ENCODE results near the gene LRCH1.
A peak's percentile ranks its signal among the peaks of the same experiment; 100 is the strongest.
"Not testable (repeated sequence)": the region's sequence is repeated elsewhere in the genome, so short reads cannot be mapped to it uniquely, and the experiment has no call there.

The LRCH1 gene, protein sequence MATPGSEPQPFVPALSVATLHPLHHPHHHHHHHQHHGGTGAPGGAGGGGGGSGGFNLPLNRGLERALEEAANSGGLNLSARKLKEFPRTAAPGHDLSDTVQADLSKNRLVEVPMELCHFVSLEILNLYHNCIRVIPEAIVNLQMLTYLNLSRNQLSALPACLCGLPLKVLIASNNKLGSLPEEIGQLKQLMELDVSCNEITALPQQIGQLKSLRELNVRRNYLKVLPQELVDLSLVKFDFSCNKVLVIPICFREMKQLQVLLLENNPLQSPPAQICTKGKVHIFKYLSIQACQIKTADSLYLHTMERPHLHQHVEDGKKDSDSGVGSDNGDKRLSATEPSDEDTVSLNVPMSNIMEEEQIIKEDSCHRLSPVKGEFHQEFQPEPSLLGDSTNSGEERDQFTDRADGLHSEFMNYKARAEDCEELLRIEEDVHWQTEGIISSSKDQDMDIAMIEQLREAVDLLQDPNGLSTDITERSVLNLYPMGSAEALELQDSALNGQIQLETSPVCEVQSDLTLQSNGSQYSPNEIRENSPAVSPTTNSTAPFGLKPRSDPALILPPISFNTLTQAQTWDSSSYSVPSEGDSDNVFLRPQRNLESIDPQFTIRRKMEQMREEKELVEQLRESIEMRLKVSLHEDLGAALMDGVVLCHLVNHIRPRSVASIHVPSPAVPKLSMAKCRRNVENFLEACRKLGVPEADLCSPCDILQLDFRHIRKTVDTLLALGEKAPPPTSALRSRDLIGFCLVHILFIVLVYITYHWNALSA

DNA sequence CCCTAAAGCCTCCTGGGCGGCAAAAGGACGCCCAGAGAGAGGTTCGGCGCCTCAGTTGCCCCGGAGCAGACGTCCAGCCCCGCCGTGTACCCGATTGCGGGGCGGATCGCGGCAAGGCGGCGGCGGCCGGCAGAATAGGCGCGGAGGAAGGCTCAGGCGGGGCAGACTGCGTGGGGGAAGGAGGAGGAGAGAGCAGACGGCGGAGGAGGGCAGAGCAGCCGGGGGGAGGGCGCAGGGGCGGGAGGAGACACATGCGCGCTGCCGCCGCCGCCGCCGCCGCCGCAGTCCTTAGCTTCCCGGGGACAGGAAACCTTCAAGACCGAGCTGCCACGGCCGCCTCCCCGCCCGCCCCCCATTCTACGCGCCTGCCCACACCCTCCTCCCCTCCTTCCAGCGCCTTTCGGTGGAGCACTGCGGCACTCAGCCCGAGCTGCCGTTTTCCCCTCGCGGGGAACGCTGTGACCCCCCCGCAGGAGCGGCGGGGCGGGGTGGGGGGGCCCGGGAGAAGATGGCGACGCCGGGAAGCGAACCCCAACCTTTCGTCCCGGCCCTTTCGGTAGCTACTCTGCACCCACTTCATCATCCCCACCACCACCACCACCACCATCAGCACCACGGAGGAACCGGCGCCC is at the start of gene LRCH1:
TSS of gene LRCH1 (plus strand) at position 282 of the 632 bp plus-strand sequence. CDS start at position 509, 227 bp downstream.
- peak; percentile 31 for DNase-seq

DNA sequence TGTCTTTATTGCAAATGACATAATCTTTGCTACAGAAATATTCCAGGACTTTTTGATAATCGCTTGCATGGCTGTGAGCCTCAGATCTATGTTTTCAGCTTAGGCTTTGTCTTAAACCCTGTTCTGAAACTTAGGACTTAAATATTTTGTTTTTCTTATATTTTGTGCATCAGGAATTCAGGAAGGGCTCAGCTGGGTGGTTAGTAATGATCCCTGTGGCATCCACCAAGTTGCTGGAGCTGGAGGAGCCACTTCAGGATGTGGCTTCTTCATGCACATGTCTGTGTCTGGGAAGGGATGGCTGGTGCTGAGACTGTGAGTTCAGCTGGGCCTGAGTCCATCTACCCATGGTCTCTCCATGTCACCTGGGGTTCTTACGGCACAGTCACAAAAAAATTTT is 48.9 kb upstream of the LRCH1 start:
- DNase-seq, result no peak

DNA sequence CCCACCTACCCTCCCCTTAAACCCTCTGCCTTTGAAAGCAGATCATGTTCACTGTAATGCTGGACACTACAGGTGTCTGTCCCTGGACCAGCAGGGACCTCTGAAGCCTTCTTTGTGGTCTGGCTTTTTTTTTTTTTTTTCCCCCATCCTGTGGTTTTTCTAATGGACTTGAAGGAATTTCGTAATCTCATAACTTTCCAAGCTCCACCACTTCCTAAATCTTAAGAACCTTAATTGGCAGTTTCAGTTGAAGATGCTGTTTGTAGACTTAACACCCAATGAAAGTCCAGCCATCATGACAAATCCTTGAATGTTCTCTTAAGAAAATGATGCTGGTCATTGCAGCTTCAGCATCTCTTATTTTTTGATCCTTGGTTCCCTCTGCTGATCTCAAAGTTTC is 45.0 kb upstream of the LRCH1 start:
- no peak for DNase-seq

DNA sequence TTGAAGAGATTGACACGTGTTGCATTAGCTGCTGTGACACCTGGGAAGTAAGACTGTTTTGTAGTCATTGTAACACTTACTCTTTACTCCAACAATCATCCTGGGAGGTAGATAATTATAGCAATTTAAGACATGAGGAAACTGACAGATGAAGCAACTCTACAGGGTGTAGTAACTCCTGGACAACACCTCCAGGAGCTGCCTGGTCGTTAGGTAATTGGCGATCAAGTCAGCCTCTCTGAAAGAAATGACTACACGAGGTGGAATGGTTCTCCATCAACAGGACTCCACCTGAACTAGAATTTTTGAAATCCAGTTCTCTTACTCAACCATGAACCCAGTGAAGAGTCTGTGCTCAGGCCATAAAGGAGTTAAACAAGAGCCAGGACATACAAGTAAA is 43.0 kb upstream of the LRCH1 start:
- DNase-seq, result no peak

DNA sequence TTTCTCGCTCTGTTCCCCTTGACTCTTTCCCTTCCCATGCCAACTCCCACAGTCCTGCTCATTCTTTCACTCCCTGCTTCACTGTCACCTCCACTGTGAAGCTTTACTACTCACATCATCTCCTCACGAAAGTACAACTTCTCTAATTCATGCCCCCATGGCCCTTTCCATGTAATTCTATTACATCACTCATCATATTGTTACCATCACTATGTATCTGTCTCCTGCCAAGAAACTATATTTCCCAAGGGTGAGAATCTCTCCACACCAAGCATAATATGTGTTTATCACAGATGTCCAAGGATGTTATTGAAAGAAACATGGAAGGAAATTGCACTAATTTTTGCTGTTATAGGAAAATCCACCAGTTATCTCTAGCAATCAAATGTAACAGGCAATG is 37.2 kb upstream of the LRCH1 start:
- no peak for DNase-seq

DNA sequence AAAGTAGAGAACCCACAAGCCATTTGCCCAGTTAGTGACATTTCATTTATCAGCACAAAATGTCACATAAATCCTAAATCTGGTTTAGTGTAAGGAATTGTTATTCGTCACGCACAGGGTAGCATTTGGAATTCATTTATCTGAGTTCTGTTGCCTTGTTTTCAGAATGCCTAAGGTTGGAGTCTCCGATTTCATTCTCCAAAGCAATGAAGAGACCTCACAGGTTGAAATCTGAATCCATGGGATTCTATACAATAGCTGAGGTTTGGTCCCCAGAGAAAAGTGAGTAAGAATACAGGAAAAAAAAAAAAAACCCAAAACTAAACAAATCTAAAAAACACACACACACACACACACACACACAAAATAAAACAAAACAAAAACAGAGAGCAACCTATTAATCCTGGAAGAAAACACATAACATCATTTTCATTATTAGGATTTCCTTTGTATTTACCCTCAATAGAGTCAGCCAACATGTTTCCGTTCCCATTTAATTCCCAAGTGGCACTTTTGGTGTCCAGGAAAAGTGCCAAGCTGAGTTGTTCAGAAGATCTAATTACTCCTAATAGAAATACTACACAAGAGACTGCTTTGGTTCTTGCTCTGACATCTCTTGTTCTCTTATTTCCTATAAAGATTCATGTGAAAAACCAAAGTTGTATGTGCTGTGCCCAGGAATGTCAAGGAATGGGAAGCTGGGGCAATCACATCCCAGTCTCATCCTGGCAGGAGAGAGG is 36.2 kb upstream of the LRCH1 start:
- no peak for DNase-seq

DNA sequence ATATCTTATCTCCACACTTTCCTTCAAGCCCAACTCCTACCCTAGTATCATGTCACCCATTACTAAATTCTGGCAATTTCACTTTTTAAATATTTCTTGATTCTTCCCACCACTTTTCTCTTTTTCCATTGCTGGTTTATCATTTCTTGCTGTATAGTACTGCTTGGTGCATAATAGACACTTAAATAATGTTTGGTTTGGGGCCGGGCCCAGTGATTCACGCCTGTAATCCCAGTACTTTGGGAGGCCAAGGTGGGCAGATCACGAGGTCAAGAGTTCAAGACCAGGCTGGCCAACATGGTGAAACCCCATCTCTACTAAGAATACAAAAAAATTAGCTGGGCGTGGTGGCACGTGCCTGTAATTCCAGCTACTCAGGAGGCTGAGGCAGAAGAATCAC is 35.2 kb upstream of the LRCH1 start:
- DNase-seq, result not testable (repeated sequence)

DNA sequence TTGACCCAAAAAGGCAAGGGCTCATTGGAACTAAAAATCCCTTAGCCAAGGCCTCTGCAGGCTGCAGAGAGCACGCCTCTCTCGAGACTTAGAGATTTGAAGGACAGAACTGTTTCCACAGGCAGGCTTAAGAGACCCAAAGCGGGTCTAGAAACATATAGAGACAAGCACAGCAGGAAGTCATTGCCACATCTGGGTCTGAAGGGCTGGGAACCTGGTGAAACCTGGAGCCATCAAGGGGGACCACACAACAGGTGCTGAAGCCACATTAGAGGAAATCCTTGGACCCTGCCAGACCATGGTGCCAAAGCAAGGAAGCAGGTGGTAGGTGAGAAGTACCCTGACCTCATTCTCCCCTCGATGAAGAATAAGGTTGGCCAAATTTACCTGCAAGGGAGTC is 33.8 kb upstream of the LRCH1 start:
- no peak for DNase-seq

DNA sequence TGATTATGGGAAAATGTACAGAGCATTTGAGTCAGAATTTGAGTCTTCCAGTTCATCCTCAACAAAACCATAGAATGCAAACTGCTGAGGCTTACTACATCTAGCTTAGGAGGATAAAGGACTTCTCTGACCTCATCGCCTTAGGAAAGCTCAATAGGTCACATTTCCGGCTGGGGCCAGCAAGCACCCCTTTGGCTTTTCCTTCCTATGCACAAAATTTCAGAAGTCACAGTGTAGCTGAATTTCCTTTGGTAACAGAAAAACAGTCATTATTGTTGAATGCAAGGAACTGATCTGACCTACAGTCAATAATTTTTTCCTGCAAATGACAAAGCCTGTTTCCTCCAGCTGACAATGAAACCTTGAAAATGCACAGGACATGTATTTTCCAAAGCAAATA is 32.8 kb upstream of the LRCH1 start:
- DNase-seq, result no peak

DNA sequence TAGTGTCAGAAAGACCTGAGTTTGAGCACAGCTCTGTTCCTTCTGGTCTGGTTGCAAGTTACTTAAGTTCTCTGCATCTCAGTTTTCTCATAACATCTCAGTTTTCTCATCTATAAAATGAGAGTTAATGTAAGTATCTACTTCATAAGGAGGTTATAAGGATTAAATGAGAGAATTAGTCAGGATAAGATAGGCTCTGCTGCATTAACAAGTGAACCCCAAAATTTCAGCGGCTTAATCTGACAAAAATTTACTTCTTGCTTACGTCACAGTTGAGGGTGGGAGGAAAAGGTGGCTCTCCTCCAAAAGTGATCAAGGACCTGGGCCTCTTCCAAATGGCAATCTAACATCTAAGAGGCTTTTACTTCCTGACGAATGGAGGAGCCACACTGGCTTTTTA is 31.5 kb upstream of the LRCH1 start:
- no peak for DNase-seq

DNA sequence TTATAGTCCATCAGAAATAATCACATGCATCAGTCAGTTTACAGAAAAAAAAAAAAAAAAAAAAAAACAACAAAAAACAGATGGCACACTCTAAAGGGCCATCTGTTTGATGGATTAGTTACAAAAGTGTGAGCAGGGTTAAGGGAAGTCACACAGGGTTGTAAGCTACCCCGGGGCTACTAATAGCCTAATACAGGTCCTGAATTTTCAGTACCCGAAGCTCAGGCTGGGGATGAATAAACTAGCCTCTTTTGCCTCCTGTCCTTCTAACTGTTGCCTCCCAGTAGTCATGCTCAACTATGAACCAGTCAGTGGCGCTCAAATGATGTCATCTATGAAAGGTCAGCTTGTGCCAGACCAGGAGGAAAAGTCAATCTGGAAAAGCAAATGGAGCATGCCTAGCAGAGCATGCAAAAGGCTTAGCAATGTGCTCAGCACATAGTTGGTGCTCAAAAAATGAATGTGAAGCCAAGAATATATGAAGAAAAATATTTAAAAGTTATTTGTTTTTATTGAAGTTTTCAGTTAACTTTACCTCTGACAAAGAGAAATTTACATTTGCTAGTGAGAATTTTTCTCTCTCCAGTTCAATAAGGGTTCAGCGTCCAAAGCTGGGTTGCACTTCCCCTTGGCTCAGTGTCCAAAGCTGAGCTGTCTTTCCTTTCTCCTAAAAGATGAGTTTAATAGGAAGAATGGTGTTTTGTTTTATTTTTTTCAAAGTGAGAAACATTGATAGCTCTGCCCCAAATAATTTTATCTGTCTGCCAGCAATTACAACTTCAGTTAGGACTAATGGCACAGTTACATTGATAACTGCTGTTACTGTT is 30.8 kb upstream of the LRCH1 start:
- DNase-seq, result no peak

DNA sequence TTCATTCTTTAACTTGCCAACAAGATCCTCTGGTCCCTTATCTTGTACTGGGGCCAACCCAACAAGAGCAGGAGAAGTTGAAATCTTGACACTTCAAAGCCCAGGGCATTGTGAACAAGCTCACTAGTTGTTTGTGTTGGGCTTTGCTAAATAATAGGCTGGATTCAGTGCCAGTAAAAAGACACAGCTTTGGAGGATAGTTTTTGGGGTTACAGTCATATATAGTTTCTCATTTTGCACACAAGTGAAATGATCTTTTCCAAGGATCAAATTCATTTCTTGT is 30.3 kb upstream of the LRCH1 start:
- no peak for DNase-seq

DNA sequence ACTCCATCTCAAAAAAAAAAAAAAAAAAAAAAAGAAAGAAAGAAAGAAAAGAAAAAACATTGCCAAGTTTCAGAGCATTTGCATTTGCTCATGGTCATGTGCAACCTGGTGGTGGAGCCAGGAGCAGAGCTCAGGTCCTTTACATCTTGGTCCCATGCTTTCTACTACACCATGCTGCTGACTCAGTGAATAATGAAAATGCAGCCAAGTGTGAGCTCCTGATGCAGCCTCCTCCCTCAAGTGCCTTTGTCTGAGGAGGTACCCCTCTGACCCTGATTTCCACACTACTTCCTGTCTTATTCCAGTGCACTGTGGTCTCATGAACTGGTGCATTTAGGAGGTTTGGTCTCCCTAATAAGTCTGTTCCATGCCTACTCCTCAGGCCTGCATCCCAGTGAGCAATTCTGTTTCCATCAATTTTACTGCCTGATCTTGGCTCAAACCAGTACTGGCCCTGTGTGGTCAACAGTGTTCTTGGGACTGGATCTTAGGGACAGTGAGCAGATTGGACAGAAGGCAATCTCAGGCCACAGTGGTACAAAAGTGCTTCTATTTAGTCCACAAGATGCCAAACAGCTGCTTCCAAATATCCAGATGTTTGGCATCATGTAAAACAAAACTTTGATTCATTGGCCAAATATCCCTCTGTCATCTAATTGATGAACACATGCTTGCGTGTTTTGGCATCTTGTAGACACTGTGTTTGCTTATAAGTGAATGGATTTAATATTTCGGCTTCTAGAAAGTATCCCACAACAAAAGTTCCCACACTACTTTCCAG is 28.8 kb upstream of the LRCH1 start:
- no peak for DNase-seq

DNA sequence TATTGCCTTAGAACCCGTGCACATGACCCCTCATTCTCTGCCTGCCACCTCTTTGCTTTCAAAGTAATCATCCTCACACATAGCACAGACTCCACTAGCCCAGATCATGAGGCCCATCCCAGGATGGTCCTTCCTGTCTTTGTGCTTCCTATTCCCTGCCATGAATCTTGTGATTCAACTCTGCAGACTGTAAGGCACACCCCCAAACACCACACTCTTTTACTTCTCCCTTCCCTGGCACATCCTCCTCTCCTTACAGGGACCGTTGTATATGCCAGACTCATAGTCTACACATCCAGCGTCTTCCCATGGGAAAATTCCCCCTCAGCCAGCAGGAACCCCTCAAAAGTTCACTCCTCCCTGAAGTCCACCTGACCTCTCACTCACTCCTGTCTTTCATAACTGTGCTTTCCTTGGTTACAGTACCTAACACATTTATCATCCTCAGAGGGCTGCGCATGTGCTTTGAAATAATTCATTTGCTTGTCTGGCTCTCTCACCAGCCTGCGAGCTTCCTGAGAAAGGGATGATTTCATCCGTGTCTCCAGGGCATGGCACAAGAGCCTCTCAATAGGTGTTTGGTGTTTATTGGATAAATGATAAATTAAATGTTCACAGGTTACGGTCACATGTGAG is 26.8 kb upstream of the LRCH1 start:
- DNase-seq, result no peak

DNA sequence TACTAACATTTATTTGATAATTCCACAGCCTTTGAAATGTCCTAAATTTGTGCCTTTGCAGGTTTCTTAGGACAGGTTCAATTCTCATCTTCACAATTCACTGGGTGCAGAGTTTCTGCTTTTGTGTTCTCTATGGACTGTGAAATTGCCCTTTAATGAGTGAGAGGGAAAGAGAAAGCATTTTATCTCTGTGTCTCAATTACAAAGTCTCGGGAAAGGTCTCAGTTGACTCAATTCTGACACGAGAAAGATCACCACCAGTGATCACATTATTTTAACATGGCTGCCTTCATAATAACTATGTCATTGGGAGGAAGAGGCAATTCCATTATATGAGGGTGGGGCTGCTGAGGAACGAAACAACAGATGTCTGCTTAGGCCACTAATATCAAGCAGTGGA is 26.2 kb upstream of the LRCH1 start:
- DNase-seq, result no peak

DNA sequence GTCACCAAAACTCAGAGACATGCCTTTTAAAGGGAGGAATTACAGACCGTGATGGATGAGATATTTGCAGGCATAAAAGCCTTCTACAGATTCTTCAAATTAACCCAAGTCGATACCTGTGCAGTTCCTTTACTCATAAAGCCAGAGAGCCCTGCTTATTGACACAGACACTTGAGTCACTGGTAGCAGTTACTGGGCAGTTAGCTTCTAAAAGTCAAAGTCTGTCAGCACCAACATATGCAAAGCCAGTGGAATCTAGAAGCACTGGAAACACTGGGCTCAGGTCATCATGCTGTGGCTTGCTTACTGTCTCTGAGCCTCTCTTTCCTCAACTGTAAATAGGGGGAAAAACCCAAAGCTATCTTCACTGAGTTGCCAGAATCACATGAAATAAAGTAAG is 25.7 kb upstream of the LRCH1 start:
- DNase-seq, result no peak

DNA sequence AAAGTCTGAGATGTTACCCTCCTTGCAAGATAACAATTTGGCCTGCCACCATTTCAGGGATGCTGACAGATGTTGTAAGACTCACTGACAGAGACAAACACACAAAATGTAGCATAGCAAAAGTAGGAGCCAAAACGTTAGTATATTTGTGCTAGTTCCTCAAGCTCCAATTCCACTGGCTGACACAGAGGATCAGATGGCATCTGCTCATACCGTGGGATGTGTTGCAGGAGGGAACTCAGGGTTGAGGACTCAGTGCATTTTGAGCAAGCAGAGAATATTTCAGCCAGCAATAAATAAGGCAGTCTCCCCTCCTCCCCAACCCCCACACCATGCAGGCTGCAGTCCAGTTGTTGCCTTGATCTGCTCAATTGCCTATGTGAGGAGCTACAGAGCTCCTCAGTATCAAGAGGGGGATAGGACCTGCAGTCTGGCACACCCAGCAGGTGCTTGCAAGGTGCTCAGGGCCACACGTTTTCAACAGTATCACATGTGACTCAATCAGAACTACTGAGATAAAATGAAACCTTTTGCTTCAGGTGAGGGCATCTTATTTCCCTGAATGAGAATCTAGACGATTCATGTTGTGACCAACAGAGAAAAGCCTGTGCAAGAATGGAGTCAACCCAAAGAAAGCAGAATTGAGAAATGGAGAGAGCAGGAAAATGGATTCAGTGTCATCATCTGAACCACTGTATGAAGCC is 23.6 kb upstream of the LRCH1 start:
- DNase-seq, result no peak

DNA sequence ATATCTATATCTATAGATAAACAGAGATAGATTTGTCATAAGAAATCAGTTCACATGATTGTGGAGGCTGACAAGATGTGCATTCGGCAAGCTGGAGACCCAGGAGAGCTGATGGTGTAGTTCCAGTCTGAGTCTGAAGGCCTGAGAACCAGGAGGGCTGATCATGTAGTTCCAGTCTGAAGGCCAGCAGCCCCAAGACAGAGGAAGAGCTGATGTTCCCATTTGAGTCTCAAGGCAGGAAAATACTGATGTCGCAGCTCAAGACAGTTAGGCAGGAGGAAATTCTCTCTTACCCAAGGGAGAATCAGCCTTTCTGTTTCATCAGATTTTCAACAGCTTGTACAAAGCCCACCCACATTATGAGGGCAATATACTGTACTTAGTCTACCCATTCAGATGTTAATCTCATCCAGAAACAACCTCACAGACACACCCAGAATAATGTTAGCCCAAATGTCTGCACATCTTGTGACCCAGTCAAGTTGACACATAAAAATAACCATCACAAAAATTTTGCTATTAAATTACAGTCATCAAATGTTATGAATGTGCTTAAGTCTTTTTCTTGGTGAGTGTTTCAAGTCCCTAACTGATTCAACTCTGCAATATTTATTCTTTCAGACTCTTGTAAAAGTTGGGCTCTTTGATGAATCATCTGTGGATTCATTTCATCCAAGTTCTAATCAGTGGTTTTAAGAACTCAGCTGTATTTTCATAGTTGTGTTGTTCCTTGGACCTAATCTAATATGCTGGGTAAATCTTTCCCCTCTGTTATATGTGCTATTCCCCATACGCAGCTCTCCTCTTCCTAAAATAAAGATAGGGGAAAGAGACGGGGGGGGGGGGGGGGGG is 22.7 kb upstream of the LRCH1 start:
- DNase-seq, result no peak

DNA sequence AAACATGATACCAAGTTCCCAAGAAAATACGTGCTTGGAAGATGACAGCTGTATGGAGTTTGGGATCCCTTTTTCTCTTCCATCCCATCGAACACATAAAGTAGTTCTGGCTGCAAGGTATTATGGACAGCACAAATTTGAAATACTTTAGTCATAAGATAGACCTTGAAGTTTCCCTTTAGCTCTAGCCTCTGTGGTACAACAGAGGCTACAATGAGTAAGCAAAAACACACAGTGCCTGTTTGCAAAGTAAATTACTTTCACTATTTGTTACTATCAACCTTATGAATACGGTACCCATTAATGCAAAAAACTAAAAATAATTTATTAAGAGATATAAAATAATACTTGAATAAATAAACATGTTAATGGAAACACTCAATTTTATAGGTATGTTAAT is 21.0 kb upstream of the LRCH1 start:
- DNase-seq, result no peak

DNA sequence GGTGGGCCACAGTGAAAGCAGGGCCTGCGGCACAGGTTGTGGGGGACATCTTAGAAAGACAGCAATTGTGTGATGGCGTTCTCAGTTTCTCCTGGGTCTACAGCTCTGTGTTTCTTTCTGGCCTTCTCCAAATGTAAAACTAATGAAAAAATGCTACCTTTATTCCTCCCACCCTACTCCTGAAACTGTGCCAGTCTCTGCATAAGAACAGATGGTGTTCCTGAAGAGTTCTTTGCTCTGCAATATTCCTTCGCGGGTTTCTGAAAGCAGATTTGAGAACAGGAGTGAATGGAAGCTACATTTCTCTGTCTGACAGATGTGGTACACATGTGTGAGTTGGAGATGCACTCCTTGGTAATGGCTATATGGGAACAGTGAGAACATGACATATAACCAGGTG is 18.0 kb upstream of the LRCH1 start:
- no peak for DNase-seq
